ENCODE measurements around the gene GDPGP1.
"Not testable (repeated sequence)": the region's sequence is repeated elsewhere in the genome, so short reads cannot be mapped to it uniquely, and the experiment has no call there.

Gene GDPGP1

DNA sequence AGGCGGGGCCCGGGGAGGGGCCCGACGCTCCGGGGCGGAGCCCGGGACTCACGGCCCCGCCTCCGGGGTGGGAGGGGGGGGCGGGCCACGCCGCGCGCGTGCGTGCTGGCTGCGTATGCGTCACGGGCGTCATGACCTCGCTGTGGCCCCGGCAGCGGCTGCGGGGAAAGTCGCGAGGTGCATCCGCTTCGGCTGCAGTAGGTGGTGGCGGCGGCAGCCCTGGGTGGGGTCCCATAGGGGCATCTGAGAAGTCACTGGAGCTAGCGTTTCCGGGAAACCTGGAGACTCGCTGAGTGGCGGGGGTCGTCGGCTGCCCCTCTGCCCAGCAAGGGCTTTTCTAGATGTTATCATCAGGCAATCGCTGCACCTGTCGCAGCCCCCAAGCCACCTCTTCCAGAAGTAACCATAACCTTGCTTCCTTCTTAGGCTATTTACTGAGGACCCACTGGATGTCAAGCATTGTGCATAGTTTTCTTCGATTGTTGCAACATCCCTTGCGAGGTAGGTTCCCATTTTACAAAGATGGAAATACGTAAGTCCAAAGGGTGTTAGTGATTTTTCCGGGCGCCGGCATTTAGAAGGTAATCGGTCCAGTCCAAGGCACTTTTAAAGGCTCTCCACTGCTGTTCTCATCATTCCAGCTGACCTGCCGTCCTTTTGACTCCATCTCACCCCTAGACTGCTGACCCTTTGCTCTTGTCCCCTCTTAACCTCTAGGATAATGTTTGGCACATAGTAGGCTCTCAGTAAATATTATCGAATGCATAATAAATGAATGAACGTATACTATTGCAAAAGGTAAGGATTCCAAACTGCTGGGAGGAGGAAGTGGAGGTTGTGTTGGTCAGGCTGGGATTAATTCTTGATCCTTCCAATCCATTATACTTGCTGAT, at the start of gene GDPGP1:
TSS of gene GDPGP1 (plus strand) at position 114 of the 893 bp plus-strand sequence. CDS start 6,700 bp downstream, outside the sequence.
- no peak for DNase-seq

DNA sequence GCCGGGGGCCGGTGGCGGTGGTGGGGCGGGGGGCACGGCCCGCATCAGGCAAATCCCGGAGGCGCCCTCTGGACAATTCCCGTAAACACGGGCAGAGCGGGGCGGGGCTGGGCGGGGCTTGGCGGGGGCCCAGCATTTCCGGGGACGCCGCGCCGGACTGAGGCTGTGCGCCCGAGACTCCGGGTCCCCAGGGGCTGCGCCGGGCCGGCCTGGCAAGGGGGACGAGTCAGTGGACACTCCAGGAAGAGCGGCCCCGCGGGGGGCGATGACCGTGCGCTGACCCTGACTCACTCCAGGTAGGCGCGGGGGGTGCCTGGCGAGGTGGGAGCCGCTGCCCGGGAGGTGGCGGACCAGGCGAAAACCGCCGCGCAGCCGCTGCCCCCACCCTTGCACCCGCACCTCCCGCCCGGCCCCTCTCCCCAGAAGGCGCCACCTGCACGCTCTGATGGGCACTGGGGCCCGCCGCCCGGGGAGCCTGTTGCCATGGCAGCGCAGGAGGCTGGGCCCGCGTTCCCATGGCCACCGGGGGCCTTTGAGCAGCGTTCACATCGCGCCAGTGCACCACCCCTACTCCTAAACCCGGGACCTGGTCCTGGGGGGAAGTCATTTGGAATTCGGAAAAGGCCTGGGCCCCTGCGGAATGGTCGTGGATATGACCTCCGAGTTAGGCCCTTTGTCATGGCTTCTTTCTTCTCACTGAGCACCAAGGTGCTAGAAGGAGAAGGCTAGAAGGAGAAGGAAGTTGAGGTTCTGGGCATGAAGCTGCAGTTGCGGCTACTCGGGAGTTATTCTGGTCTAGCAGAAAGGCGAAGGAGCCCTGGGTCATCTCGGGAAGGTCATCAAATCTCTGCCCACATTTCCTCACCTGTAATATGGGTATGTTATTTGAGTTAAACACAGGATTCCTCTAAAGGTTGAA, 49.0 kb upstream of the GDPGP1 start:
- no peak for DNase-seq

DNA sequence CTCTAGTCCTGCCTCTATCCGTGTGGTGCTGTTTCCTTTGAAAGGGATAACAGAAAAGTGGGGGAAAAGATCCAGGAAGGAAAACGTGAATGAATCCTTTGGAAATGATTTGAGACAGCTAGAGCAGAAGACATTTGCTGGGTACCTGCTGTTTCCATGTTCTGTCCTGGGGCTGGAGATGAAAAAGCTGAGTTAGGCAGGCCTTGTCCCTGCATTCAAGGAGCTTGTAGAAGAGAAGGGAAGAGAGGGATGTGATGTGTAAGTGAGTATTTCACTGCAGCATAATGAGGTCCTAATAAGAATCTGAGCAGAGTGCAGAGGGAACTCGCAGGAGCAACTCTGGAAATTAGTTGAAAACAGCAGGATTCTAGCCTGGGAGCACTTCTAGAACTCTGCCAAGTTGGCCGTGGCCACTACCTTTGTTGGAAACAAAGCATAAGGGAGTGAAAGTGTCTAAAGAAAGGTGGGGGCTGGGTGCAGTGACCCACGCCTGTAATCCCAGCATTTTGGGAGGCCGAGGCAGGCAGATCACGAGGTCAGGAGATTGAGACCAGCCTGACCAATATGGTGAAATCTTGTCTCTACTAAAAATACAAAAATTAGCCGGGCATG, 46.6 kb upstream of the GDPGP1 start:
- DNase-seq: no peak

GRCh38 chr15:90188065-90188464, 45.9 kb upstream of the GDPGP1 start:
- not testable (repeated sequence) for DNase-seq

DNA sequence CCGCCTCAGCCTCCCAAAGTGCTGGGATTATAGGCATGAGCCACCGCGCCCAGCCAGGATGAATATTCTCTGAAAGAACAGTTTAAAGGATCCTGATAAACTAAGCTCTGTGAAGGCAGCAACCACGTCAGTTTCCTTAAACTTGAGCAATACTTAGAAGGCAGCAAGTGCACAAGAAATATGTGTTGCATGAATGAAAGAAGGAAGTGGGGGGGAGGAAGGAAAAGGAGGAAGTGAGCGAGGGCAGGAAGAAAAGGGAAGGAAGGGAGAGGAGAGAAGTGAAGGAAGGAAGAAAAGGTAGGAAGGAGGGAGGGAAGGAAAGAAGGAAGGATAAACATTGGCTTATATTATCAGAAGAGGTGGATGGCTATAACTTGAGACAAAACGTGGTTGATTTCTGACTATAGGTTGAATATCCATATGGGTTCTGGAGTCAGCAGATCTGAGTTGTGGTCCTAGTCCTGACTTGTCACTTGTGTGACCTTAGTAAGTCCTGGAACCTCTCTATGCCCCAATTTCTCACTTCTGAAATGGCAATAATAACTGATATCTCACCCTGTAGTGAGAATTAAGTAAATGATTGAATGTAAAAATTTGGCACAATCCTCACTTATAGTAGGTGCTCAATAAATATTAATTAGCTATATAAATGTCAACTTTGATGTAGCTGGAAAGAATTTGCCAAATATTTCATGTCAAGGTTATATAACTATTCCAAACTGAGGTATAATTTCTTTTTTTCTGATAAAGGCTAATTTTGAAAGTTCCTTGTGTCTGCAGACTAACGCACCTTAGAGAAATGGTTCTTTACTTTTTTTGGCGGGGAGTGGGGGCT, 44.9 kb upstream of the GDPGP1 start:
- DNase-seq: peak; percentile 49

DNA sequence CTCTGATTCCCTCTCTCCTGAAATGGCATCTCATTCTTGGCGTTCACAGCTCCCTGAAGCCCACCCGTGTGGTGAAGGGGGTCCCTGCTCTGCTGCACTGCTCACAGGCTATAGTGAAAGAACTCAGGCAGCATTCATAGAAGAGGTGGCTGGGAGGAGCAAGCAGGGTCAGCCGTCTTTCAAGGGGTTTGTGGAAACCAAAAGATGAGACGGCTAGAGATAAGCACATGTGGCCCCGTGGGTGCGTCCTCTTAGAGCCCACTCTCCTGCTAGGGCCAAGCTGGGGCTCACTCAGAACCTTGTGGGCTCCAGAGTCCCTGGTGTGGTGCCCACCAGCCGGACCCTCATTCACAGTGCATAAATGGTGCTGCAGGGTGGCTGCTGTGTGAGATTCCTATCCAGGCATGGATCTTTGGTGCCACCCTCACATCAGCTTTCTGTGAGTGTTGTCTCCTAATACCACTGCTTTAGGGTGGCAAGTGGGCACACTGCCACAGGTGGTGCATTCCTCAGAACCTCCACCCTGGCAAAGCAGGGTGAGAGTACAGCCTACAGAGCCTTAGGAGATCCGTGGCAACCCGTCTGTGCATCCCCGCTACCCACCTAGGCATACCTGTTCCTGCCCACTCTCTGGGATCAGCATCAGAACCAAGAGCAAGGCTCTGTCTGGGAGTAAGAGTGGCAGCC, 44.1 kb upstream of the GDPGP1 start:
- DNase-seq: no peak

DNA sequence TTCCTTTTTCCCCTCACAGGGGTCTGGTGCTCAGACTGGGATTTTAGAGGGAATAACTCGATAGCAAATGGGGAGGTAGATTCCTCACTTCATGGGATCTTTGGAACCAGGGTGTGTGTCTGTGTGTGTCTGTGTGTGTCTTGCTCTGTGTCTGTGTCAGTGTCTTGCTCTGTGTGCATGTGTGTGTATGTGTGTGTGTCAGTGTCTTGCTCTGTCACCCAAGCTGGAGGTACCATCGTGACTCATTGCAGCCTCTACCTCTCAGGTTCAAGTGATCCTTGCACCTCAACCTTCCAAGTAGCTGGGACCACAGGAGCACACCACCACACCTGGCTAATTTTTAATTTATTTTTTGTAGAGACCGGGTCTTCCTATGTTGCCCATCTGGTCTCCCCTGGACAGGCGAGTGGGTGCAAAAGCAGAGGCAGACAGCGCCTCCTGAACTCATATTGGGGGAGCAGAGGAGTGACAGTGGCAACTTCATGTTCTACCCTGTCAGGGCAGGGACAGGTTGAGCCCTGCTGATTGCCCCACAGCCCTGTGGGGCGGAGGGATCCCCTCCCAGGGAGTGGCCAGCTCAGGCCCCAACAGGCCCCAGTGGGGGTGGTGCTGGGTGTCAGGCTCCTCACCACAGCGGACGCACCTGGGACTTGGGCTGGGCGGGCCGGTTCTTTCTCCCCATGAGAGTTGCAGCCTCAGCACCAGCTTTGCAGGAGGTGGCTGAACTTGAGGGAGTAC, 43.2 kb upstream of the GDPGP1 start:
- no peak for DNase-seq

GRCh38 chr15:90191344-90191687, 42.7 kb upstream of the GDPGP1 start:
- DNase-seq: no peak

DNA sequence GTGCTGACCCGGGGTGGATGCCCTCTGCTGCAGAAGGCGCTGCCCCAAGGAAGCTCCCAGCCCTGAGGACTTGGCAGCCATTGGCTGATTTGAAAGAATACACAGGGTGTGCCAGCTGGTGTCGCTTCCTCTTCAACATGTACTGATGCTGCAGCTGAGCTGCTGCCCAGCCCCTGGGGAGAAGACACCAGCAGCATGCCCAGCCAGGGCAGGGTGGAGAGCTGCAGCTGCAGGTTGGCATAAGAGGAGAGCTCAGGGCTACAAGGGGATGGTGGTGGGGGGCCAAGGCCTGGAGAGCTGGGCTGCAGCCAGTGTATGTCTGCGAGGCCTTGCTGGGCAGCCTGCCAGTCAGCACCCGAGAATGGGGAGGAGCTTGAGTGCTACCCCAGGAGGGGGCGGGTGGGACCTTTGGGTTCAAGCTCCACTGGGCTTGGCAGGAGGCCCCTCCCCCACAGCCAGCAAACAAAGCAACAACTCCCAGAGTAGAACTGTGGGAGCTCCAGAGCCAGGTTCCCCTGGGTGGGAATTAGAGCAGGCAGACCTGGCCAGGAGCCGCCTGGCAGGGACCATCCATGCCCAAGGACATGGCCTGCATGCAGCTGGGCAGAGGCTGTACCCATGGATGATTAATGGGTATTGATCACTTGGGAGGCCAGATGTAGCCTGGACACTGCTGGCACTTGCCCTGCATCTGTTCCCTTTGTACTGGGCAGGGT, 42.1 kb upstream of the GDPGP1 start:
- DNase-seq: no peak

DNA sequence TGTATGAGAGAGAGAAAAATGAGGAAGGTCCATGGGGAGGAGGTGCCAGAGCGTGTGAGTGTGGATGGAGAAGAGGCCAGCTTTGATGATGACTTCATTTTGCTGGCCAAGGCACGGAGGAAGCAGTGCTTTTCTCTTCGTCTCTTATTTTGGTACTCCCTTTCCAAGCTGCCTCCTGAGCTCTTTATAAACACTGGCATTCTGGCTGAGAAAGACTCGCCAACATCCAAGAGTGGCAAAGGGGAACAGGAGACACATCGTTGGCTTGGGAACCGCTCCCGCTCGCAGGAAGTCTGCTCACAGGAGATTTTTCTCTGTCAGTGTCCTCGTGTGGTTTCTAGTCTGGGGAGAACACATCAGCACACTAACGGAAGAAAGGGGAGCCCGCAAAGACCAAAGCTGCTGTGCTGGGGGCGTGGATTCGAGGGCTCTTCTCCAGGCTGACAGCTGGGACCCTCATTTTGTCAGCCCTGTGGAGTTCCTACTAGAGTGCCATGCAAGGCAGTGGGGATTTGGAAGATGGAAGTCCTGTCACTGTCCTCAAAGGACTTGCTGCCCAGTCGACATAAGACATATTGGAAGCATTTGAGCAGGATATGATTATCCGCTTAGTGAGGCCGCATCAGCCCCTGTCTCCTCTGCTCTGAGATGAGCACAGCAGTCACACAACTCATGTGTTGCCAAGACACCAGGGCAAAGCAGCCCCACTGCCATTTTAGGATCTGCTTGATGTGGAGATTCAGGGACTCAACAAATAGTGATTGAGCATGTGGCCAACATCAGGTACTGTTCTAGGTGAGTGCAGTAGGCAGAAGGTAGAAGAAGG, 40.8 kb upstream of the GDPGP1 start:
- DNase-seq: no peak

- no peak for DNase-seq
These were observed 39.4 kb upstream of the GDPGP1 start for GRCh38 chr15:90194655-90195054.

DNA sequence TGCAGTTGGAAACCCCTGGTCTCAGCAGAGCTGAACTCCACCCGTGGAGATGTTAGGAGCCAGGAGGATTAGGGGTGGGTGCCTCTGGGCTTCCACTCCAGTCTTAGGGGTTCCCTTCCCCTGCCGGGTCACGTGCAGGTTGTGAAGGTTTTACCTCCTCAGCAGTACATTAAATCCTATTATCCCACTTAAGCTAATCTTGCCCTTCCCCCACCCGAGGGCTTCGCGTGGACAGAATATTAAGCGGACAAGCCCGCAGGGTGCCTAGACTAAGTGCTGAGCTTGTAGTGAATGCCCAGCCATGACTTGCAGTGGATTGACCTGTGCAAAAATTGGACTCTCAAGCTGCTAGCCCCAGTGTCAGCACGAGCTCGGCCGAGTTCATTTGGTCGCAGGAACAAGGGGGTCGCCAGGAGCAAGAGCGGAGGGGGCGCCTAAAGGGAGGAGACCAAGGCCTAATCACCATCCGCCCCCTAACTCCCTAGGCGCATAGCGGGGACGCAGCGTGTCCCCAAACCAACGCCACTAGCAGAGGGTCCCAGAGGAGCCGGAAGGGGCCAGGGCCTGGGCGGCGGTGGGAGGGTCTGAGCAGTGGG, 33.4 kb upstream of the GDPGP1 start:
- DNase-seq: no peak

- DNase-seq: no peak
These were observed 32.7 kb upstream of the GDPGP1 start, which contains the start of gene SEMA4B for GRCh38 chr15:90201130-90201943. SEMA4B (plus strand) TSS chr15:90201330; CDS start chr15:90201579, 249 bp downstream.

GRCh38 chr15:90201944-90202375, 32.0 kb upstream of the GDPGP1 start:
- no peak for DNase-seq

- no peak for DNase-seq
These were observed 31.1 kb upstream of the GDPGP1 start for GRCh38 chr15:90202929-90203328.

- DNase-seq: no peak
These were observed 30.5 kb upstream of the GDPGP1 start for GRCh38 chr15:90203473-90203872.

- no peak for DNase-seq
These were observed 30.1 kb upstream of the GDPGP1 start for GRCh38 chr15:90203922-90204321.

Measured in SIG-M5 (cell line).